HG03196 (cell line): ENCODE results near the gene TOMM6.
"Not testable (repeated sequence)": the region's sequence is repeated elsewhere in the genome, so short reads cannot be mapped to it uniquely, and the experiment has no call there.

Experiments
- ATAC-seq: cut with Tn5 transposase; IDR thresholded peaks from one replicate; pipeline ENCODE4 v1.9.1; 2021; ENCODE audit not compliant: unreplicated experiment

The TOMM6 gene

GRCh38 chr6:41783106-41783780 is 4.3 kb upstream of the TOMM6 start:
- ATAC-seq, result no peak

GRCh38 chr6:41784581-41785171 is 2.8 kb upstream of the TOMM6 start:
- ATAC-seq, result no peak

DNA sequence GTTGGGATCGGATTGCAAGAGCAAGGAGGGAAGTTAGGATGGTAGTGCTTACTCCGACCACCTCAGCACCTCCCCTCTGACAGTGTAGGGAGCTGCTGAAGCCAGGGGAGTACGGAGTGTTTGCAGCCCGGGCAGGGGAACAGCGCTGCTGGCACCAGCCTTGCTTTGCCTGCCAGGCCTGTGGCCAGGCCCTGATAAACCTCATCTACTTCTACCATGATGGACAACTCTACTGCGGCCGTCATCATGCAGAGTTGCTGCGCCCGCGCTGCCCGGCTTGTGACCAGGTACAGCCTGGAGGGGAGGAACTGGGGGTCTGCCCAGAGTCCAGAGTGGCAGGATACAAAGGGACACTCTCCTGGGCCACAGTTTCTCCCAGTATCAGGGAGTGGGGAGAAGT is 2.2 kb upstream of the TOMM6 start:
- ATAC-seq, result no peak

GRCh38 chr6:41785689-41786450 is 1.6 kb upstream of the TOMM6 start:
- ATAC-seq, result no peak

GRCh38 chr6:41786451-41787218 is 859 bp upstream of the TOMM6 start:
- peak; percentile 50 for ATAC-seq

GRCh38 chr6:41789390-41789724 is 1.9 kb downstream of the TOMM6 start:
- ATAC-seq, result no peak

GRCh38 chr6:41790045-41790444 is 2.6 kb downstream of the TOMM6 start:
- ATAC-seq, result no peak

GRCh38 chr6:41791305-41791704 is 3.8 kb downstream of the TOMM6 start:
- ATAC-seq, result no peak

DNA sequence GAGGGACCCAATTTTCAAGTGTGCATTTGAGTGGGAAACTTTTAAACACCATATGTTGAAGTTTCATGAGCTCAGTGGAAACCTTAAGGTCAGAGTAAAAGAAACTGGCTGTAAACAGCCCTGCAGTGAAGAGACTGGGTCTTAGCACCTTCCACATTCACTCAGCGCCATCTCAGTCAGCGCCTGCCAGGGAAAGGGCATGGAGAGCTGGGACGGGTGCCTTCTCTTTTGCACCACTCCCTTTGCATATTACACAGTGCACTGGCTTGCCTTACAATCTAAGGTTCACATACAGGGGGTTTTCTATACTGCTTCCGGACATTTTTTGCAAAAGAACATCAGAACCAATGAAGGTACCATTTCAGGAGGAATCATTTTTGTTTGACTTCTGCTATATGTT is 4.5 kb downstream of the TOMM6 start:
- ATAC-seq, result no peak

DNA sequence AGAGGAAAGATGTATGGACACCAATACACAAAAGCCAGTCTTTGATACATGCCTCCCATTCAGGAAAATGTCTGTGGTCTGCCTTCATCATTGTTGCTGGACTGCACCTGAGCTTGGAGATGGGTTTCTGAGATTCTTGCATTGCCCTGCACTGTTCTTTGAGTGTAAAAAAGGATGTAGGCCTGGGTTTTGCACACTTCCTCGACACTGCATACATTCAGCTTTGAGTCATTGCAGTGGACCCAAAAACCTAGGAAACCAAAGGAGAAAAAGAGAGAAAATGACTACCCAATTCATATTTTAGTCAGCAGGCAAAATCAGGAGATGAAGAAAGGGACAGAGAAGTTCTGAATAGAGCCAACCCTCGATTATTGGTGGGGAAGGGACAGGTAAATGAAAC is 9.0 kb downstream of the TOMM6 start:
- ATAC-seq, result no peak

- ATAC-seq, result no peak
Observed at GRCh38 chr6:41798901-41799558, 11.5 kb downstream of the TOMM6 start.

GRCh38 chr6:41799559-41799911 is 12.0 kb downstream of the TOMM6 start:
- no peak for ATAC-seq

- no peak for ATAC-seq
Observed at GRCh38 chr6:41801380-41801779, 13.9 kb downstream of the TOMM6 start.

- ATAC-seq, result no peak
Observed at GRCh38 chr6:41805830-41806774, 18.6 kb downstream of the TOMM6 start.

DNA sequence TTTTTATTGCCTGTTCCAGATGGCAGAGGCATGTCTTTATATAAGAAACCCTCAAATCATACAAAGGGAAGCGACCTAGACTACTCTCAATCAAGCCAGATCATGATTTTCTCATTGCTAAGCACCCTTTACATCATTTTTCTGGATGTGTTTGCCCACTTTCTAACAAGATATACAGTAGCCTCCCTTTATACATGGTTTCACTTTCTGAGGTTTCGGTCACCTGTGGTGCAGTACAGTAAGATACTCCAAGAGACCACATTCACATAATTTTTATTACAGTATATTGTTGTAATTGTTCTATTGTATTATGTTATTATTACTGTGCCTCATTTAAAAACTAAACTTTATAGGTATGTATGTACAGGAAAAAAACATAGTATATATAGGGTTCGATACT is 23.6 kb downstream of the TOMM6 start:
- ATAC-seq, result no peak

DNA sequence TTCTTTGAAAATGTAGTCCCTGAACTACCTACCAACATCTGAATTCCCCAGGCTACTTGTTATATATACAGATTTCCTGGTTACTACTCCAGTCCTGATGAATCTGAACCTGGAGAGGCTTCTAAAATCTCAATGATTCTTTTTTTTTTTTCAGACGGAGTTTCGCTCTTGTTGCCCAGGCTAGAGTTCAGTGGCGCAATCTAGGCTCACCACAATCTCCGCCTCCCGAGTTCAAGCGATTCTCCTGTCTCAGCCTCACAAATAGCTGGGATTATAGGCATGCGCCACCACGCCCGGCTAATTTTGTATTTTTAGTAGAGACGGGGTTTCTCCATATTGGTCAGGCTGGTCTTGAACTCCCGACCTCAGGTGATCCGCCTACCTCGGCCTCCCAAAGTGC is 24.5 kb downstream of the TOMM6 start:
- ATAC-seq, result not testable (repeated sequence)

DNA sequence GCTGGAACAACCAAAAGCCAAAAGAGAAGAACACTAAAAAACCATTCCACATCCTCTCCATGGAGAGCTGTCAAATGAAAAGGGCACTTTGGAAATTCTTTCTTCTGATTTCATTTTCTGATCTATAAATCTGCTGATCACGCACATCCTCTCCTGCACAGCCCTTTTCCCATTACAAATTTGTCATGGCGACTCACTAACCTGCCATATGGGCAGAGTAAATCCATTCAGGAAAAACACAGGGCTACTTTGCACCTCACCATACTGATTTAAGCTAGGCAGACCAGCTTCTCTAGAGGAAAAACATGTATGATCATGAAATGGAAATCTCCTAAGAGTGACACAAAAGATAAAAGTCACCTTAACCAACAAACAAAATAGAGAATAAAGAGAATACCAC is 26.0 kb downstream of the TOMM6 start:
- no peak for ATAC-seq

DNA sequence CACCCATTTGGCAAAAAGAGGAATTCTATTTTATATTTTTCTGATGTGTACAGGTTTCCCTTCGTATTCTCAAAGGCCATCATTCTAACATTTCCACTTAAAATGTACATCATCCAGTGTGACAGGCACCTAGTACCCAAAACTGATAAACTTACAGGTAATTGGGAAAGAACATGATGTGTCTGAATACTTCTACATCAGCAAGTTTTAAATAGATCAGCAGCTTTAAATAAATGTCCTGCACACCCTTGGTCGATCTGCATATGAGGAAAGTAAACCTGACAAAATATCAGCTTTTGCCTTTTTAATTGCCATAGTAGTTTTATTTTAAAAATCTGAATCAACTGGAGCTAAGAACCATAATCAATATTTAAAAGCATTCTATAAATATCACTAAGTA is 26.5 kb downstream of the TOMM6 start:
- no peak for ATAC-seq

- ATAC-seq, result no peak
Observed at GRCh38 chr6:41814629-41815028, 27.1 kb downstream of the TOMM6 start.

GRCh38 chr6:41815587-41815986 is 28.1 kb downstream of the TOMM6 start:
- no peak for ATAC-seq
